SHP77 treated with DMSO at 0.1 percent for 48 hours (cell line): Measurements from ENCODE around the gene SLC24A3.

ENCODE experiments used
- DNase-seq: peaks from one replicate; lab custom pipeline; 2025; lab: John Stamatoyannopoulos, UW

The SLC24A3 gene

GRCh38 chr20:19344341-19344740 is 131.9 kb downstream of the SLC24A3 start:
- no peak for DNase-seq

GRCh38 chr20:19347943-19348456 is 135.6 kb downstream of the SLC24A3 start:
- DNase-seq = no peak

GRCh38 chr20:19348582-19348981 is 136.1 kb downstream of the SLC24A3 start:
- DNase-seq = no peak

GRCh38 chr20:19349879-19350278 is 137.4 kb downstream of the SLC24A3 start:
- DNase-seq = no peak

GRCh38 chr20:19351542-19351941 is 139.1 kb downstream of the SLC24A3 start:
- no peak for DNase-seq

GRCh38 chr20:19354950-19355349 is 142.5 kb downstream of the SLC24A3 start:
- no peak for DNase-seq

- DNase-seq = no peak
Observed at GRCh38 chr20:19361790-19362189, 149.3 kb downstream of the SLC24A3 start.

GRCh38 chr20:19363476-19363875 is 151.0 kb downstream of the SLC24A3 start:
- DNase-seq = no peak

- no peak for DNase-seq
Observed at GRCh38 chr20:19367591-19367990, 155.1 kb downstream of the SLC24A3 start.

GRCh38 chr20:19368351-19368750 is 155.9 kb downstream of the SLC24A3 start:
- no peak for DNase-seq

- no peak for DNase-seq
Observed at GRCh38 chr20:19370076-19371075, 157.9 kb downstream of the SLC24A3 start.

- DNase-seq = no peak
Observed at GRCh38 chr20:19371112-19371511, 158.7 kb downstream of the SLC24A3 start.

GRCh38 chr20:19374216-19374615 is 161.8 kb downstream of the SLC24A3 start:
- no peak for DNase-seq

GRCh38 chr20:19375395-19375794 is 163.0 kb downstream of the SLC24A3 start:
- no peak for DNase-seq

- DNase-seq = no peak
Observed at GRCh38 chr20:19375801-19376200, 163.4 kb downstream of the SLC24A3 start.

GRCh38 chr20:19376451-19377229 is 164.2 kb downstream of the SLC24A3 start:
- no peak for DNase-seq

- no peak for DNase-seq
Observed at GRCh38 chr20:19378058-19378457, 165.6 kb downstream of the SLC24A3 start.

GRCh38 chr20:19380211-19380610 is 167.8 kb downstream of the SLC24A3 start:
- DNase-seq = no peak

GRCh38 chr20:19381947-19382346 is 169.5 kb downstream of the SLC24A3 start:
- DNase-seq = no peak

GRCh38 chr20:19382386-19383340 is 170.2 kb downstream of the SLC24A3 start:
- no peak for DNase-seq

- DNase-seq = no peak
Observed at GRCh38 chr20:19384940-19385339, 172.5 kb downstream of the SLC24A3 start.
